IMR-90 (cell line): ENCODE data around the gene OR8G1. TPM values are rescaled to one million over a fixed set of nuclear protein-coding genes. Genes with fewer than 3 reads are reported as not detected.

Source experiments
- ATAC-seq: fragments of 200-7000 bp; cut with Tn5 transposase; 2 replicates; pipeline ENCODE4 v1.9.1; 2020; ENCODE audit warnings: low read depth, mild to moderate bottlenecking, moderate library complexity
- BruUV-seq: library from RNA; stranded (reverse); fragments of 400-500 nt; replicated peaks from 2 replicates; lab custom pipeline; 2021; lab: Mats Ljungman, UMichigan
- CTCF ChIA-PET: fragments of 300-600 bp; formaldehyde crosslinking; extraction: SDS; loops from one replicate; lab custom pipeline; 2021; ENCODE audit warnings: antibody characterized with exemption; lab: Yijun Ruan, JAX
- POLR2A ChIA-PET: fragments of 300-600 bp; sonication (Branson Sonifier 250); formaldehyde crosslinking; loops from one replicate; lab custom pipeline; 2022; ENCODE audit warnings: antibody characterized with exemption; ENCODE audit not compliant: unreplicated experiment; lab: Charles Lee
- DNase-seq: peaks from one replicate; pipeline ENCODE4 v3.0.0; 2013
- H2AFZ ChIP-seq: replicated peaks from 2 replicates; pipeline ENCODE3; 2013; ENCODE audit warnings: low read length, mild to moderate bottlenecking; ENCODE audit not compliant: poor library complexity
- H2AK5ac ChIP-seq: 2 replicates; pipeline ENCODE4 v1.6.1; 2013; ENCODE audit warnings: low read depth, low read length, inconsistent platforms
- H2AK9ac ChIP-seq: replicated peaks from 2 replicates; pipeline ENCODE3; 2013; ENCODE audit warnings: mild to moderate bottlenecking, low read depth, low read length, moderate library complexity; ENCODE audit not compliant: poor library complexity
- H2BK120ac ChIP-seq: 2 replicates; pipeline ENCODE4 v1.6.1; 2013; ENCODE audit warnings: low read depth, low read length, inconsistent platforms
- H2BK15ac ChIP-seq: 3 replicates; pipeline ENCODE4 v1.6.1; 2013; ENCODE audit warnings: low read depth, low read length, inconsistent platforms
- H2BK20ac ChIP-seq: 2 replicates; pipeline ENCODE4 v1.6.1; 2013; ENCODE audit warnings: low read depth, mild to moderate bottlenecking, inconsistent platforms, low read length, moderate library complexity
- H2BK5ac ChIP-seq: 2 replicates; pipeline ENCODE4 v1.6.1; 2013; ENCODE audit warnings: mild to moderate bottlenecking, low read depth, low read length, inconsistent platforms; ENCODE audit not compliant: poor library complexity, severe bottlenecking
- H3K14ac ChIP-seq: replicated peaks from 2 replicates; pipeline ENCODE4 v1.6.1; 2013; ENCODE audit warnings: low read depth, low read length, inconsistent platforms
- H3K18ac ChIP-seq: 2 replicates; pipeline ENCODE4 v1.6.1; 2013; ENCODE audit warnings: low read depth, low read length, control low read depth
- H3K23ac ChIP-seq: 2 replicates; pipeline ENCODE4 v1.6.1; 2013; ENCODE audit warnings: low read depth, low read length, inconsistent platforms
- H3K27ac ChIP-seq: 2 replicates; pipeline ENCODE4 v1.5.1; 2013; ENCODE audit warnings: mild to moderate bottlenecking, control low read depth, low read length; ENCODE audit not compliant: insufficient read depth
- H3K27me3 ChIP-seq: 2 replicates; pipeline ENCODE4 v1.6.1; 2013; ENCODE audit warnings: low read length; ENCODE audit not compliant: control insufficient read depth, insufficient read depth
- H3K36me3 ChIP-seq: 2 replicates; pipeline ENCODE4 v1.6.1; 2013; ENCODE audit warnings: low read length, mixed read lengths; ENCODE audit not compliant: control insufficient read depth, insufficient read depth
- H3K4ac ChIP-seq: 2 replicates; pipeline ENCODE4 v1.6.1; 2013; ENCODE audit warnings: low read depth, low read length, inconsistent platforms
- H3K4me1 ChIP-seq: 2 replicates; pipeline ENCODE4 v1.6.1; 2013; ENCODE audit warnings: low read length, mixed read lengths; ENCODE audit not compliant: control insufficient read depth, insufficient read depth
- H3K4me2 ChIP-seq: 2 replicates; pipeline ENCODE4 v1.6.1; 2013; ENCODE audit warnings: low read depth, mild to moderate bottlenecking, control low read depth, low read length, moderate library complexity
- H3K4me3 ChIP-seq: 2 replicates; pipeline ENCODE4 v1.5.1; 2013; ENCODE audit warnings: low read depth, mild to moderate bottlenecking, control low read depth, low read length, moderate library complexity; ENCODE audit not compliant: insufficient read depth
- H3K56ac ChIP-seq: 2 replicates; pipeline ENCODE4 v1.6.1; 2013; ENCODE audit warnings: low read length, inconsistent platforms; ENCODE audit not compliant: insufficient read depth; ENCODE audit errors: extremely low read depth
- H3K79me1 ChIP-seq, 2 experiments: 2 replicates each; pipeline ENCODE4 v1.6.1; 2013; ENCODE audit warnings: low read length in 2 of 2, inconsistent platforms in 1 of 2, low read depth in 1 of 2
- H3K9ac ChIP-seq: 2 replicates; pipeline ENCODE4 v1.6.1; 2013; ENCODE audit warnings: low read depth, low read length, control low read depth
- H3K9me1 ChIP-seq: 2 replicates; pipeline ENCODE4 v1.6.1; 2013; ENCODE audit warnings: low read length, inconsistent platforms; ENCODE audit not compliant: insufficient read depth
- H3K9me3 ChIP-seq: 2 replicates; pipeline ENCODE4 v1.6.1; 2013; ENCODE audit warnings: low read length; ENCODE audit not compliant: control insufficient read depth, insufficient read depth
- H4K20me1 ChIP-seq: 2 replicates; pipeline ENCODE4 v1.6.1; 2013; ENCODE audit warnings: low read length, inconsistent platforms; ENCODE audit not compliant: insufficient read depth
- H4K5ac ChIP-seq: 2 replicates; pipeline ENCODE4 v1.6.1; 2013; ENCODE audit warnings: mild to moderate bottlenecking, low read depth, low read length, control low read depth
- H4K8ac ChIP-seq, 2 experiments: 2 replicates each; pipeline ENCODE4 v1.6.1; 2013; ENCODE audit warnings: low read depth in 2 of 2, low read length in 2 of 2, control low read depth in 1 of 2, inconsistent platforms in 1 of 2
- H4K91ac ChIP-seq: 2 replicates; pipeline ENCODE4 v1.6.1; 2013; ENCODE audit warnings: low read depth, low read length, inconsistent platforms; ENCODE audit not compliant: insufficient read depth
- CHD1 ChIP-seq: IDR thresholded peaks from 2 replicates; pipeline ENCODE4 v1.6.1; 2012; ENCODE audit warnings: low read depth, low read length, improper control_type of control experiment
- MAFK ChIP-seq: IDR thresholded peaks from 2 replicates; pipeline ENCODE4 v1.6.1; 2012; ENCODE audit warnings: low read depth, low read length, improper control_type of control experiment
- POLR2A ChIP-seq: IDR thresholded peaks from 2 replicates; pipeline ENCODE4 v1.6.1; 2012; ENCODE audit warnings: mild to moderate bottlenecking, low read depth, low read length
- SMC3 ChIP-seq: fragments of 150-350 bp; IDR thresholded peaks from 2 replicates; pipeline ENCODE4 v1.6.1; 2016; ENCODE audit warnings: low read depth, mild to moderate bottlenecking, antibody characterized with exemption, low read length, moderate library complexity
- WGBS, 2 experiments: methylation state at CpG; one replicate each; pipeline versions ENCODE4 v1.1.5 to v1.1.7; 2013; ENCODE audit warnings: missing lambda C conversion rate in 2 of 2; ENCODE audit not compliant: insufficient read length in 1 of 2; ENCODE audit errors: extremely low coverage in 2 of 2; 5-methylcytosine and 5-hydroxymethylcytosine counted together
- dilution Hi-C: fragments of 300-500 bp; cut with HindIII; formaldehyde crosslinking; loops from one replicate; pipeline ENCODE4 v1.14.3; 2018; ENCODE audit warnings: low sequenced_read_pairs; ENCODE audit not compliant: unreplicated experiment
- in situ Hi-C: fragments of 300-500 bp; cut with MboI; formaldehyde crosslinking; loops from 3 replicates; pipeline ENCODE4 v1.14.3; 2019; ENCODE audit warnings: low sequenced_read_pairs, inconsistent platforms, mixed read lengths
- intact Hi-C: fragments of 100-400 bp; cut with micrococcal nuclease; formaldehyde crosslinking; loops from 2 replicates; pipeline ENCODE4 v1.10.0; 2022
- polyA plus RNA-seq, 3 experiments: library from polyadenylated mRNA; depleted of rRNA; stranded (reverse); fragments of >200 nt; gene quantifications; 2 replicates each; pipeline ENCODE4 v1.2.3, GENCODE V29; 2012; ENCODE audit warnings: low replicate concordance in 1 of 3
- total RNA-seq: library from RNA; depleted of rRNA; stranded (reverse); fragments of >200 nt; gene quantifications from 2 replicates; pipeline ENCODE4 v1.2.3, GENCODE V29; 2012

Gene OR8G1
- total and polyA plus RNA-seq, 2 of the 4 experiments (the other 2 are of a cell fraction) = not detected

- no peak for ATAC-seq
- no peak overlapping the region for H3K4ac ChIP-seq
- no peak overlapping the region for H3K23ac ChIP-seq
- no peaks in the 10 kb centered on the region for H3K9me3 ChIP-seq
- no peak for DNase-seq
- no peak overlapping the region for H2BK15ac ChIP-seq
- no peaks in the 10 kb centered on the region for H3K4me1 ChIP-seq
- H3K9me1 ChIP-seq = no peaks in the 10 kb centered on the region
- no peak for TF ChIP-seq CHD1
- TF ChIP-seq SMC3 = no peak
- TF ChIP-seq POLR2A = no peak
- no peak for TF ChIP-seq MAFK
- no peak overlapping the region for H2BK5ac ChIP-seq
- no CpG with 5 or more reads among the region's 6 CpGs for WGBS, 2 experiments
- no peaks in the 10 kb centered on the region for H3K79me1 ChIP-seq
- no peaks in the 10 kb centered on the region for H3K36me3 ChIP-seq
- no peak overlapping the region for H3K27ac ChIP-seq
- H2AFZ ChIP-seq = no peak overlapping the region
- H3K27me3 ChIP-seq = peaks cover 6% of the 10 kb centered on the region
- H3K56ac ChIP-seq = no peak overlapping the region
- ChIA-PET CTCF (interaction anchor here (1.0 kb wide), 1 partner anchor 122 kb away, joined by 4 read pairs; no protein-coding TSS in a partner anchor), POLR2A (no interaction called here)
- H3K14ac ChIP-seq = no peak overlapping the region
- no peak overlapping the region for H3K4me3 ChIP-seq
- H2BK120ac ChIP-seq = no peak overlapping the region
- H4K20me1 ChIP-seq = no peaks in the 10 kb centered on the region
- in situ Hi-C loops = no loop called here
- no TSS peak for BruUV-seq
- H4K5ac ChIP-seq = no peak overlapping the region
- dilution Hi-C loops = no loop called here
- H3K4me2 ChIP-seq = no peak overlapping the region
- H3K9ac ChIP-seq = no peak overlapping the region
- no peak overlapping the region for H4K91ac ChIP-seq
- no peak overlapping the region for H3K18ac ChIP-seq
- intact Hi-C loops = no loop called here
- no peak overlapping the region for H2BK20ac ChIP-seq
- H4K8ac ChIP-seq = no peak overlapping the region
- no peak overlapping the region for H2AK5ac ChIP-seq
- H2AK9ac ChIP-seq = no peak overlapping the region
Observed at GRCh38 chr11:124193221-124194010, 47.5 kb upstream of the OR8G1 start.
